SK-N-MC (cell line): ENCODE data around the gene AGO1.

Source experiments
- EZH2 ChIP-seq: fragments of 200-600 bp; sonication (generic); IDR thresholded peaks from one replicate; pipeline ENCODE4 v1.6.1; 2017; ENCODE audit warnings: antibody characterized with exemption
- POLR2AphosphoS5 ChIP-seq: IDR thresholded peaks from 2 replicates; pipeline ENCODE4 v1.6.1; 2012; ENCODE audit warnings: mild to moderate bottlenecking, low read depth, low read length, borderline replicate concordance

- TF ChIP-seq POLR2AphosphoS5 (no peak), EZH2 (no peak)
Measured at GRCh38 chr1:35870651-35871309, 12.2 kb upstream of the AGO1 start.
